OCI-LY7 (cell line): Measurements from ENCODE around the gene ZNF800. TPM values are rescaled to one million over a fixed set of nuclear protein-coding genes. Genes with fewer than 3 reads are reported as not detected.

Experiments
- BruUV-seq: library from RNA; stranded (reverse); fragments of 400-500 nt; replicated peaks from 2 replicates; lab custom pipeline; 2021; lab: Mats Ljungman, UMichigan
- CTCF ChIA-PET: fragments of 300-600 bp; sonication (Branson Sonifier 250); formaldehyde crosslinking; loops from one replicate; lab custom pipeline; 2022; ENCODE audit warnings: antibody characterized with exemption; ENCODE audit not compliant: unreplicated experiment; lab: Charles Lee
- POLR2A ChIA-PET: fragments of 300-600 bp; sonication (Branson Sonifier 250); formaldehyde crosslinking; loops from one replicate; lab custom pipeline; 2022; ENCODE audit warnings: antibody characterized with exemption; lab: Charles Lee
- DNase-seq: peaks from one replicate; pipeline ENCODE4 v3.0.0-alpha.2; 2015; ENCODE audit warnings: low spot score
- H2AFZ ChIP-seq: fragments of 200-600 bp; sonication (generic), shearing (Covaris generic); 2 replicates; pipeline ENCODE4 v1.6.1; 2014; ENCODE audit warnings: mild to moderate bottlenecking, antibody characterized with exemption, low read length, moderate library complexity
- H3K27ac ChIP-seq: fragments of 200-600 bp; sonication (generic); 2 replicates; pipeline ENCODE4 v1.5.1; 2014; ENCODE audit warnings: mixed run types, low read depth, mild to moderate bottlenecking, moderate library complexity, low read length, inconsistent platforms; ENCODE audit not compliant: poor library complexity, severe bottlenecking
- H3K36me3 ChIP-seq: fragments of 200-600 bp; sonication (generic); 2 replicates; pipeline ENCODE4 v1.6.1; 2014; ENCODE audit warnings: mild to moderate bottlenecking, antibody characterized with exemption, low read length, moderate library complexity, mixed read lengths; ENCODE audit not compliant: insufficient read depth
- H3K4me1 ChIP-seq: fragments of 200-600 bp; sonication (generic); 2 replicates; pipeline ENCODE4 v1.5.1; 2014; ENCODE audit warnings: mild to moderate bottlenecking, low read length; ENCODE audit not compliant: insufficient read depth, poor library complexity, severe bottlenecking
- H3K4me2 ChIP-seq: fragments of 200-600 bp; sonication (generic); 2 replicates; pipeline ENCODE4 v1.6.1; 2014; ENCODE audit warnings: mild to moderate bottlenecking, low read length
- H3K4me3 ChIP-seq: fragments of 200-600 bp; sonication (generic); 2 replicates; pipeline ENCODE4 v1.5.1; 2014; ENCODE audit warnings: mild to moderate bottlenecking, low read depth, low read length; ENCODE audit not compliant: poor library complexity, severe bottlenecking
- H3K79me2 ChIP-seq: fragments of 200-600 bp; sonication (generic); 2 replicates; pipeline ENCODE4 v1.6.1; 2016; ENCODE audit warnings: low read depth, mild to moderate bottlenecking, low read length, moderate library complexity, mixed read lengths; ENCODE audit not compliant: insufficient read depth
- H3K9me2 ChIP-seq: fragments of 200-600 bp; sonication (generic); 2 replicates; pipeline ENCODE4 v1.6.1; 2016; ENCODE audit warnings: mild to moderate bottlenecking, low read length, mixed read lengths; ENCODE audit not compliant: insufficient read depth
- H3K9me3 ChIP-seq: fragments of 200-600 bp; sonication (generic); 2 replicates; pipeline ENCODE4 v1.6.1; 2014; ENCODE audit warnings: mild to moderate bottlenecking, mixed run types, low read length, mixed read lengths
- H4K20me1 ChIP-seq: fragments of 200-600 bp; sonication (generic); 2 replicates; pipeline ENCODE4 v1.6.1; 2014; ENCODE audit warnings: mild to moderate bottlenecking, antibody characterized with exemption, low read length, moderate library complexity, mixed read lengths; ENCODE audit not compliant: insufficient read depth
- EZH2phosphoT487 ChIP-seq: fragments of 200-600 bp; sonication (generic); IDR thresholded peaks from 2 replicates; pipeline ENCODE4 v1.6.1; 2018; ENCODE audit warnings: low read depth, borderline replicate concordance, mild to moderate bottlenecking, mixed run types, antibody characterized with exemption, low read length, moderate library complexity, mixed read lengths
- intact Hi-C: fragments of 100-400 bp; cut with micrococcal nuclease; formaldehyde crosslinking; loops from one replicate; pipeline ENCODE4 v1.10.0; 2022; ENCODE audit not compliant: unreplicated experiment
- total RNA-seq, 2 experiments: library from RNA; depleted of rRNA in 1 of 2; stranded (reverse); fragments of >200 nt in 1 of 2; shearing (Covaris generic) in 1 of 2; gene quantifications; 2 replicates each; pipeline ENCODE4 v1.2.3, GENCODE V29; 2014 to 2022
- TF ChIP-seq, protein P1 (sequence below): fragments of 200-600 bp; sonication (generic); conservative IDR thresholded peaks from 2 replicates; pipeline ENCODE4 v1.5.1; 2014; ENCODE audit warnings: mild to moderate bottlenecking, antibody characterized with exemption, low read length, moderate library complexity, mixed read lengths

The ZNF800 gene
- total RNA-seq, 2 experiments from 2014 or later: 23.9 to 42.2 TPM

DNA sequence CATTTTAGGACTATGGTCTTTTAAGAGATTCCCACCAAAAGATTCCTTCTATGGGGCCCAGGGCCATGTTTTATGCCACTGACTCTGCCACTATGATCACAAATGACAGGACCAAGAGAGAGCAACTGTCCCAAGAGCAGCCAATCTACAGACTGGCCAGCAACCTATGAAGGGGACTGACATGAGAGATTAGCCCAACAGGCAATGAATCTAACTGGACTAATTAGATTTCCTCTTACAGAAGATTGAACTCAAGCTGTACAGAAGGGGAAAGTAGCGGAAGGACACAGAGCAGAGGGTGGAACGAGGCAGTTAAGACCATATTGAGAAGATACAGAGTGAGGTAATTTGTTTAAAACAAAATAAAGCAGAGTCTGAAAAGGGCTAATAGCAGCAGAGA is 25.8 kb downstream of the ZNF800 start:
- no peak overlapping the region for H3K4me2 ChIP-seq
- DNase-seq: no peak
- H2AFZ ChIP-seq: no peak overlapping the region
- no peak overlapping the region for H3K27ac ChIP-seq
- POLR2A ChIA-PET: interaction anchor here (4.6 kb wide), 1 partner anchor 12 kb away, joined by 15 read pairs; no protein-coding TSS in a partner anchor
- BruUV-seq: no TSS peak
- intact Hi-C loops: no loop called here
- H3K79me2 ChIP-seq: peaks cover 68% of the 10 kb centered on the region; the same call in 1 of the 2 replicates
- peaks cover 97% of the 10 kb centered on the region for H3K36me3 ChIP-seq
- H3K4me1 ChIP-seq: no peaks in the 10 kb centered on the region
- H4K20me1 ChIP-seq: peaks cover 25% of the 10 kb centered on the region
- CTCF ChIA-PET: no interaction called here
- H3K9me2 ChIP-seq: no peaks in the 10 kb centered on the region
- TF ChIP-seq, protein P1, sequence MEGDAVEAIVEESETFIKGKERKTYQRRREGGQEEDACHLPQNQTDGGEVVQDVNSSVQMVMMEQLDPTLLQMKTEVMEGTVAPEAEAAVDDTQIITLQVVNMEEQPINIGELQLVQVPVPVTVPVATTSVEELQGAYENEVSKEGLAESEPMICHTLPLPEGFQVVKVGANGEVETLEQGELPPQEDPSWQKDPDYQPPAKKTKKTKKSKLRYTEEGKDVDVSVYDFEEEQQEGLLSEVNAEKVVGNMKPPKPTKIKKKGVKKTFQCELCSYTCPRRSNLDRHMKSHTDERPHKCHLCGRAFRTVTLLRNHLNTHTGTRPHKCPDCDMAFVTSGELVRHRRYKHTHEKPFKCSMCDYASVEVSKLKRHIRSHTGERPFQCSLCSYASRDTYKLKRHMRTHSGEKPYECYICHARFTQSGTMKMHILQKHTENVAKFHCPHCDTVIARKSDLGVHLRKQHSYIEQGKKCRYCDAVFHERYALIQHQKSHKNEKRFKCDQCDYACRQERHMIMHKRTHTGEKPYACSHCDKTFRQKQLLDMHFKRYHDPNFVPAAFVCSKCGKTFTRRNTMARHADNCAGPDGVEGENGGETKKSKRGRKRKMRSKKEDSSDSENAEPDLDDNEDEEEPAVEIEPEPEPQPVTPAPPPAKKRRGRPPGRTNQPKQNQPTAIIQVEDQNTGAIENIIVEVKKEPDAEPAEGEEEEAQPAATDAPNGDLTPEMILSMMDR: no peak
- no peak for TF ChIP-seq EZH2phosphoT487
- H3K4me3 ChIP-seq: no peak overlapping the region
- H3K9me3 ChIP-seq: no peaks in the 10 kb centered on the region

- POLR2A ChIA-PET: interaction anchor here (0.7 kb wide), 1 partner anchor 9 kb away, joined by 3 read pairs; no protein-coding TSS in a partner anchor
- peaks cover 97% of the 10 kb centered on the region for H3K36me3 ChIP-seq
Measured at GRCh38 chr7:127365957-127366315, 26.6 kb downstream of the ZNF800 start.

More at GRCh38 chr7:127365957-127366315, 26.6 kb downstream of the ZNF800 start:
- Histone ChIP-seq H4K20me1 (peaks cover 23% of the 10 kb centered on the region), H3K4me2 (no peak overlapping the region), H3K9me3 (no peaks in the 10 kb centered on the region), H3K4me3 (no peak overlapping the region), H3K4me1 (no peaks in the 10 kb centered on the region), H3K9me2 (no peaks in the 10 kb centered on the region), H3K27ac (no peak overlapping the region), H2AFZ (no peak overlapping the region), H3K79me2 (peaks cover 61% of the 10 kb centered on the region; the same call in 1 of the 2 replicates)
- intact Hi-C loops: no loop called here
- BruUV-seq: no TSS peak
- no peak for DNase-seq
- TF ChIP-seq EZH2phosphoT487: no peak
- TF ChIP-seq, protein P1: no peak
- CTCF ChIA-PET: no interaction called here
